ENCODE data around the gene RCAN2. TPM values are rescaled to one million over a fixed set of nuclear protein-coding genes. Genes with fewer than 3 reads are reported as not detected.

The RCAN2 gene
- total and polyA plus RNA-seq, 12 donors, result 2.3 to 14.4 (median 6.5) TPM

DNA sequence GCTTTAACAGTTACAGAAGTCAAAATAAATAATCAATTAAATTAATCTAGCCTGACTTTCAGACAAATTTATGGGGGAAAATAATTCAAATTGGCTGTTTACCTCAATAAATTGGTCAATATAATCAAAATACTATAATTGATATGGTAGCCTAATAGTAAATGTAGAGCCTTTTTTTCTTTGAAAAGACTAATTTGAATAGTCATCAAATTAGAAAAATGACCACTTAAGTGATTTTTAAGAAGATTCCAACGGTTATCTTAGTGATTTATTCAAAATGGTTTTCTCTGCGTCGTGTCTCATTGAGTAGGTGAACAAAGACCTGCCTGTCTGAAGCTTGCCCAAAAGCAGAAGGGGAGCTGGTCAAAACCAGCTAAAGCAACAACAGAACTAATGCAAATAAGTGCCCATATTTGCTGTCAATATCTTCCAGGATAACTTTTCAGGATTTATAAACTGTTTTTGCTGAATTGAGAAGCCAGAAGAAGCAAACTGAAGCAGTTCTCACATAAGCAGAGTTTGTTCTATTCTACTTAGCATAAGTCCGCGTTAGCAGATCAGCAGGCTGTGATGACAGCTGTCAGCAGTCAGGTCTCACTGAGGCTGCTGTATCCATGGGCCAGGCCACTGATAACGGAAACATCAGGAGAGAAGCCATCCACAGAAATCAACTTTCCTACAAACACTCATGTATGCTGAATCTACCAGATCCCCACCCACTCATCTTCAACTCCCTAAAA lies 7.0 kb downstream of the RCAN2 start:
- 81 to 87% (median 84%) methylated on average over 6 of the region's 6 CpGs for WGBS, 4 donors
- no peaks in the 10 kb centered on the region for H3K27me3 ChIP-seq
- no peaks in the 10 kb centered on the region for H3K36me3 ChIP-seq (replicated peaks in 1 of 2)
- intact Hi-C loops (cut with DNase I), result no loop called here
- no peak for TF ChIP-seq POLR2A (IDR thresholded peaks at IDR 0.05)
- DNase-seq, result no peak
- H3K27ac ChIP-seq, result no peak overlapping the region
- H3K4me1 ChIP-seq (replicated peaks in 1 of 2), result no peaks in the 10 kb centered on the region
- no peaks in the 10 kb centered on the region for H3K9me3 ChIP-seq (replicated peaks in 1 of 3)
- no peak overlapping the region for H3K4me3 ChIP-seq

- Histone ChIP-seq H3K27me3 (no peaks in the 10 kb centered on the region), H3K9me3 (replicated peaks in 1 of 3) (no peaks in the 10 kb centered on the region), H3K27ac (no peak overlapping the region), H3K4me3 (no peak overlapping the region), H3K36me3 (replicated peaks in 1 of 2) (no peaks in the 10 kb centered on the region), H3K4me1 (replicated peaks in 1 of 2) (no peaks in the 10 kb centered on the region)
- intact Hi-C loops (cut with DNase I), result no loop called here
- no peak for DNase-seq
- no peak for TF ChIP-seq CTCF (IDR thresholded peaks at IDR 0.05)
These were observed 14.9 kb downstream of the RCAN2 start for GRCh38 chr6:46476301-46476700.

- H3K4me3 ChIP-seq, result no peak overlapping the region
- H3K27ac ChIP-seq, result no peak overlapping the region
- intact Hi-C loops (cut with DNase I), result no loop called here
- no peaks in the 10 kb centered on the region for H3K9me3 ChIP-seq (replicated peaks in 1 of 3)
- DNase-seq, result no peak
- no peaks in the 10 kb centered on the region for H3K27me3 ChIP-seq
- no peak for TF ChIP-seq CTCF (IDR thresholded peaks at IDR 0.05)
- TF ChIP-seq POLR2A (IDR thresholded peaks at IDR 0.05), result no peak
- H3K36me3 ChIP-seq (replicated peaks in 1 of 2), result no peaks in the 10 kb centered on the region
- H3K4me1 ChIP-seq (replicated peaks in 1 of 2), result no peaks in the 10 kb centered on the region
These were observed 17.4 kb downstream of the RCAN2 start for GRCh38 chr6:46473881-46474280.

DNA sequence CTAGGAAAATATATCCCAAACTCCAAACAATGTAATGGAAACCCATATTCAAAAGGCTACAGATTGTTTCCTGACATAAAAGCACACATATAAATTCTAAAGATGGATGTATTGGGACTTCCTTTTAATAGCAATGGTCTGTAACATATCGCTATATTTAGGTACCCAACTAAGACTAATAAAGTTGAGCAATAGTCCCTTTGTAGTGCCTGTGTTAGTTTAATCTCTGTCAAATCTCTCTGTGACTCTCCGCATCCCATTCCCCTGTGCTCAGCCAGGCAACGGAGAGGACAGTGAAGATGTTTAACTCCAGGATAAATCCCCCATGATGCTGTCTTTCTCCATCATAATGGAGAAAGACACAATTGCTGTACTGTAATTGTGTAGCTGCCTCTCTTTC lies 19.0 kb downstream of the RCAN2 start:
- intact Hi-C loops (cut with DNase I), result no loop called here
- H3K4me3 ChIP-seq, result no peak overlapping the region
- TF ChIP-seq POLR2A (IDR thresholded peaks at IDR 0.05) (no peak), CTCF (IDR thresholded peaks at IDR 0.05) (no peak)
- WGBS, 4 donors, result 75 to 96% (median 79%) methylated on average over 3 of the region's 3 CpGs
- no peaks in the 10 kb centered on the region for H3K9me3 ChIP-seq (replicated peaks in 1 of 3)
- no peaks in the 10 kb centered on the region for H3K36me3 ChIP-seq (replicated peaks in 1 of 2)
- H3K27me3 ChIP-seq, result no peaks in the 10 kb centered on the region
- H3K27ac ChIP-seq, result no peak overlapping the region
- no peaks in the 10 kb centered on the region for H3K4me1 ChIP-seq (replicated peaks in 1 of 2)
- DNase-seq, result no peak

DNA sequence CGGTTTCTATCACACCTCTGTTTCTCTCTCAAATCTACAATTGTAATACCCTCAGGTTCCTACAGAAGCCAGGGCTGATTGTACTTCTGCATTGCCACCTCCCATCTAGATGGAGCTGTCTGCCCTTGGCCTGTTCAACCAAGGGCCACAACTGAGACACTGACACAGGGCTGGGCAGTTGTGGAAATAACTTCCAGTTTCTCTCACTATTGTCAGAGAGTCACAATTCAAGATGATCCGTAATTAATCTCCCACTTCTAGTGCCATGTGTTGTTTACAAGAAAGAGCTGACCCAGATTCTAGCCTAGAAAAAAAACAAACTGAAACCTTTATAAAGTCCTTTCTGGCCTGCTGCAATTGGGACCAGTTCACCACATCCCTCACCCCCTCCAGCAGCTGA lies 22.2 kb downstream of the RCAN2 start:
- Histone ChIP-seq H3K4me1 (replicated peaks in 1 of 2) (no peaks in the 10 kb centered on the region), H3K27me3 (no peaks in the 10 kb centered on the region), H3K4me3 (no peak overlapping the region), H3K36me3 (replicated peaks in 1 of 2) (no peaks in the 10 kb centered on the region), H3K27ac (no peak overlapping the region), H3K9me3 (replicated peaks in 1 of 3) (no peaks in the 10 kb centered on the region)
- WGBS, 4 donors, result 52 to 75% (median 70%) methylated on average over 2 of the region's 2 CpGs
- intact Hi-C loops (cut with DNase I), result no loop called here
- DNase-seq, result no peak
- TF ChIP-seq POLR2A (IDR thresholded peaks at IDR 0.05) (no peak), CTCF (IDR thresholded peaks at IDR 0.05) (no peak)

All from adrenal gland (tissue), 12 donors.